CD8-positive, alpha-beta memory T cell (primary cell): ENCODE results near the gene SYT7. TPM values are rescaled to one million over a fixed set of nuclear protein-coding genes. Genes with fewer than 3 reads are reported as not detected.

Experiments used
- CTCF ChIA-PET: fragments of 350-600 bp; sonication (Branson Sonifier 250); formaldehyde crosslinking; loops from one replicate; lab custom pipeline; 2021; ENCODE audit warnings: antibody characterized with exemption; lab: Charles Lee
- POLR2A ChIA-PET: fragments of 350-600 bp; sonication (Branson Sonifier 250); formaldehyde crosslinking; loops from one replicate; lab custom pipeline; 2021; ENCODE audit warnings: antibody characterized with exemption; lab: Charles Lee
- DNase-seq, 5 donors: peaks; one replicate each; pipeline versions ENCODE4 v3.0.0 to v3.0.0-alpha.2; 2020 to 2022; ENCODE audit warnings: mixed read lengths in 1 of 5
- H3K27ac ChIP-seq: one replicate; pipeline ENCODE4 v1.7.0; 2013; ENCODE audit warnings: low read depth, mild to moderate bottlenecking, low read length, moderate library complexity
- H3K27me3 ChIP-seq: 2 replicates; pipeline ENCODE4 v1.7.0; 2013; ENCODE audit warnings: low read length, mild to moderate bottlenecking; ENCODE audit not compliant: insufficient read depth, poor library complexity, severe bottlenecking
- H3K36me3 ChIP-seq: 2 replicates; pipeline ENCODE4 v1.7.0; 2013; ENCODE audit warnings: mild to moderate bottlenecking, low read length, moderate library complexity; ENCODE audit not compliant: insufficient read depth
- H3K4me1 ChIP-seq: 2 replicates; pipeline ENCODE4 v1.7.0; 2013; ENCODE audit warnings: mild to moderate bottlenecking, low read length, moderate library complexity; ENCODE audit not compliant: insufficient read depth
- H3K4me3 ChIP-seq: 2 replicates; pipeline ENCODE4 v1.7.0; 2013; ENCODE audit warnings: mild to moderate bottlenecking, low read length
- H3K9me3 ChIP-seq: 2 replicates; pipeline ENCODE4 v1.7.0; 2013; ENCODE audit warnings: mild to moderate bottlenecking, low read length
- H3K27ac Mint-ChIP-seq, 8 donors: one replicate each; pipeline ENCODE4 v1.8.0; 2020 to 2021; ENCODE audit warnings: mixed read lengths in 8 of 8, mild to moderate bottlenecking in 6 of 8, inconsistent platforms in 3 of 8, moderate library complexity in 3 of 8
- H3K27me3 Mint-ChIP-seq, 2 donors: one replicate each; pipeline ENCODE4 v1.8.0; 2020 to 2021; ENCODE audit warnings: mixed read lengths in 2 of 2, mild to moderate bottlenecking in 1 of 2, moderate library complexity in 1 of 2
- H3K36me3 Mint-ChIP-seq, 3 donors: one replicate each; pipeline ENCODE4 v1.8.0; 2020 to 2021; ENCODE audit warnings: mixed read lengths in 3 of 3, inconsistent platforms in 1 of 3, mild to moderate bottlenecking in 1 of 3
- H3K4me1 Mint-ChIP-seq, 3 donors: one replicate each; pipeline ENCODE4 v1.8.0; 2020 to 2021; ENCODE audit warnings: mixed read lengths in 3 of 3, inconsistent platforms in 1 of 3, mild to moderate bottlenecking in 1 of 3
- H3K4me3 Mint-ChIP-seq, 7 donors: one replicate each; pipeline ENCODE4 v1.8.0; 2020 to 2021; ENCODE audit warnings: mixed read lengths in 7 of 7, mild to moderate bottlenecking in 6 of 7, moderate library complexity in 4 of 7, inconsistent platforms in 2 of 7
- H3K9me3 Mint-ChIP-seq, 5 donors: one replicate each; pipeline ENCODE4 v1.8.0; 2020 to 2022; ENCODE audit warnings: mixed read lengths in 5 of 5, mild to moderate bottlenecking in 3 of 5, moderate library complexity in 2 of 5, inconsistent platforms in 1 of 5
- polyA plus RNA-seq: library from polyadenylated mRNA; unstranded; fragments of 300-500 nt; fragmentation: Illumina TruSeq; gene quantifications from one replicate; pipeline ENCODE4 v1.2.3, GENCODE V29; 2021
- total RNA-seq, 2 experiments: library from RNA; stranded (reverse); gene quantifications; one replicate each; pipeline ENCODE4 v1.2.3, GENCODE V29; 2021

The SYT7 gene
- total and polyA plus RNA-seq, 3 experiments from 2014 or later, result not detected

DNA sequence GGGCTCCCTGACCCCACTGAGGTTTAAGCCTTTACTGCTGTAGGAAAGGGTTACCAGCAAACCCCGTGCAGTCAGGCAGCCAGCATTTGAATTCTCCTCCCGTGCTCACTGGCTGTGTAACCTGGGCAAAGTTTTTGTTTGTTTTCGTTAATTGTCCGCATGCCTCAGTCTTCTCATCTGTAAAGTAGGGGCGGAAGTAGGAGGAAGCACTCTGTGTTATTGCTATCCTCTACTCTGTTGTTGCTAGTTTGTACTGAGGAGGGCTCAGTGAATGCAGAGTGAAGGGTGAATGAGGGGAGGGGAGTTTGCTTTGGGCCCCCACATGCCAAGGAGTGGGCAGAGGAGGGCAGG, 14.0 kb upstream of the SYT7 start:
- H3K4me1 ChIP-seq, result no peaks in the 10 kb centered on the region
- no peak overlapping the region for H3K4me3 ChIP-seq
- Mint-ChIP-seq H3K36me3 (no peaks in the 10 kb centered on the region), H3K27me3 (peaks cover 15 to 70% of the 10 kb centered on the region in 2 donors), H3K9me3 (no peaks in the 10 kb centered on the region), H3K27ac (no peak overlapping the region), H3K4me1 (peaks cover 0 to under 1% (median under 1%) of the 10 kb centered on the region in 3 donors), H3K4me3 (no peak overlapping the region)
- POLR2A ChIA-PET, result no interaction called here
- CTCF ChIA-PET, result no interaction called here
- no peak overlapping the region for H3K27ac ChIP-seq
- no peak for DNase-seq
- H3K36me3 ChIP-seq, result no peaks in the 10 kb centered on the region
- peaks cover 6% of the 10 kb centered on the region for H3K27me3 ChIP-seq
- H3K9me3 ChIP-seq, result no peaks in the 10 kb centered on the region

DNA sequence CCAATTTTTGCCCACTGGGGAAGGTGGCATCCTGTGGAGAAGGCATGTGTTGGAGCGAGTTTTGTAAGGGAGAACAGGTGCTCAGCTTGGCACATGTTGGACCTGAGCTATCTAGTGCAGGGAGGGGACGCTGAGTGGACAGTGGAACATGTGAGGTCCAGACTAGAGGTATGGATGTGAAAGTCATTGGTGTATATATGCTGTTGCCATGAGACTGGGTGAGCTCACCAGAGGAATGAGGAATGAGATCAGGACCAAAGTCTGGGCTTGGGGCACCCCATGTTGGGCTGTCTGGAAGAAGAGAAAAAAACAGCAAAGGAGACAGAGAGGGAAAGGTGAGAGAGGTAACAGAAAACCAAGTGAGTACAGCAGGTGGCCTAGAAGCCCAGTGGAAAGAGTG, 12.3 kb upstream of the SYT7 start:
- Histone ChIP-seq H3K27me3 (peaks cover 7% of the 10 kb centered on the region), H3K27ac (no peak overlapping the region), H3K4me3 (no peak overlapping the region), H3K36me3 (no peaks in the 10 kb centered on the region), H3K4me1 (peaks cover 7% of the 10 kb centered on the region), H3K9me3 (no peaks in the 10 kb centered on the region)
- no peaks in the 10 kb centered on the region for H3K36me3 Mint-ChIP-seq
- ChIA-PET POLR2A (no interaction called here), CTCF (no interaction called here)
- H3K27me3 Mint-ChIP-seq, result peaks cover 24 to 68% of the 10 kb centered on the region in 2 donors
- no peak overlapping the region for H3K4me3 Mint-ChIP-seq
- H3K27ac Mint-ChIP-seq, result no peak overlapping the region
- DNase-seq, result no peak
- H3K9me3 Mint-ChIP-seq, result no peaks in the 10 kb centered on the region
- peaks cover 10 to 15% (median 13%) of the 10 kb centered on the region in 3 donors for H3K4me1 Mint-ChIP-seq

DNA sequence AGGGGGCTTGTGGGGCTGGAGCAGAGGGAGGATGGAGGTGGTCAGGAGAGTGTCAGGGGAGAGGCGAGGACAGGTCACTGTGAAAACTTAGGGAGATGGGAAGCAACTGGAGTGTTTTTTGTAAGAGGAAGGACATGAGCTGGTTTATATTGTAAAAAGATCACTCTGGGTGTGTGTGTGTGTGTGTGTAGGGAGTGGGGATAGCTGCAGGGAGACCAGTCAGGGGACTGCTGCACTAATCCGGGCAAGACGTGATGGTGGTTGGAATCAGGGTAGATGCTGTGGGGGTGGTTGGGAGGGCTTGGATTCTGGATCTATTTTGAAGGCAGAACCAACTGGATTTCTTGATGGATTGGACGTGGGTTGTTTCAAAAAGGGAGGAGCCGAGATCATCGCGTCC, 11.3 kb upstream of the SYT7 start:
- DNase-seq, result no peak
- ChIA-PET POLR2A (no interaction called here), CTCF (no interaction called here)
- Mint-ChIP-seq H3K4me3 (no peak overlapping the region), H3K4me1 (peaks cover 13 to 18% (median 15%) of the 10 kb centered on the region in 3 donors), H3K36me3 (no peaks in the 10 kb centered on the region), H3K9me3 (no peaks in the 10 kb centered on the region), H3K27me3 (peaks cover 25 to 62% of the 10 kb centered on the region in 2 donors), H3K27ac (no peak overlapping the region)
- peaks cover 12% of the 10 kb centered on the region for H3K4me1 ChIP-seq
- no peak overlapping the region for H3K27ac ChIP-seq
- H3K4me3 ChIP-seq, result no peak overlapping the region
- no peaks in the 10 kb centered on the region for H3K36me3 ChIP-seq
- no peaks in the 10 kb centered on the region for H3K9me3 ChIP-seq
- peaks cover 11% of the 10 kb centered on the region for H3K27me3 ChIP-seq

DNA sequence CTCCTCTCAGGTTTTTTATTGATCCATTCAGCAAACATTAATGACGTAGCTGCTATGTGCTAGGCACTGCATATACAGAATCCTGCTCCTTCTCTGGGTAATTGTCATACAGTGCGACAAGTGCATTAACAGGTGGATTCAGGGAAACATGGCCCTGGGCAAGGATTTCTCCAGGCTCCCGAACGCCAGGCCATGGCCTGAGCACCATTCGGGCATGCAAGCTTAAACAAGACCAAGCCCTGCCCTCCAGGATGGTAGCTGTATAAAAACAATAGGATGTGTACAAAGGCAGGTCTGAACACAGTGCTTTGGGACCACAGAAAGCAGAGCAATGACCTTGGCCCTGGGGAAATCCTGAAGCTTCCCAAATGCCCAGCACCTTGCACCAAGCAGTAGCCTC, 9.1 kb upstream of the SYT7 start:
- Histone ChIP-seq H3K4me3 (no peak overlapping the region), H3K9me3 (no peaks in the 10 kb centered on the region), H3K4me1 (peaks cover 12% of the 10 kb centered on the region), H3K36me3 (no peaks in the 10 kb centered on the region), H3K27ac (no peak overlapping the region), H3K27me3 (peaks cover 11% of the 10 kb centered on the region)
- CTCF ChIA-PET, result no interaction called here
- Mint-ChIP-seq H3K4me1 (peaks cover 13 to 18% (median 15%) of the 10 kb centered on the region in 3 donors), H3K27me3 (peaks cover 24 to 47% of the 10 kb centered on the region in 2 donors), H3K9me3 (no peaks in the 10 kb centered on the region), H3K36me3 (no peaks in the 10 kb centered on the region), H3K27ac (no peak overlapping the region), H3K4me3 (peak overlapping the region in 3 of 7 donors; percentile 60 to 78 (median 63))
- POLR2A ChIA-PET, result no interaction called here
- no peak for DNase-seq

DNA sequence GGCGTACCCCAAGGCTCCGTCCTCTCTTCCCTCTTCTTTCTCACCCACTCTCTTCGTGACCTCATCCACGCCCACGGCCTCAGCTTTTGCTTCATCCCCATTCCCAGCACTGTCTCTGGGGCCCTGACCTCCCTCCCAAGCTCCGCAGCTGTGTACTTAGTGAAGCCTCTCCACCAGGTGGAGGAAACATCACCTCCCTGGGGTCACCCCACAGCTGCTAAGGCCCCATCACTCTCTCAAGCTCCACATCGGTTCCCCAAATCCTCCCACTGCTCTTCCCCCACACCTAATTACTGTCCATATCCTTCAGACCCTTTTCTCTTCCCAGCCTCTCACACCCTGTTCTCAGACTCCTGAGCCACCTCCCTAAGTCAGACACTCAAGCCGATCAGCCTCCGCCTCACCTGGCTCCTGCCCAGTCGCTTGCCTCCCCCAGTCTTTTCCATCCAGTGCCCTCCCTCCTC, 7.9 kb upstream of the SYT7 start:
- Mint-ChIP-seq H3K4me3 (peak overlapping the region in 6 of 7 donors; percentile 46 to 83 (median 80)), H3K4me1 (peaks cover 13 to 18% (median 15%) of the 10 kb centered on the region in 3 donors), H3K27me3 (peaks cover 21 to 41% of the 10 kb centered on the region in 2 donors), H3K36me3 (no peaks in the 10 kb centered on the region), H3K27ac (no peak overlapping the region), H3K9me3 (no peaks in the 10 kb centered on the region)
- Histone ChIP-seq H3K9me3 (no peaks in the 10 kb centered on the region), H3K4me3 (peak overlapping the region; percentile 65), H3K36me3 (no peaks in the 10 kb centered on the region), H3K27me3 (peaks cover 11% of the 10 kb centered on the region), H3K27ac (no peak overlapping the region), H3K4me1 (peaks cover 12% of the 10 kb centered on the region)
- ChIA-PET CTCF (interaction anchor here (0.6 to 1.6 kb wide), 2 partner anchors 10 to 108 kb away, joined by 3 to 4 read pairs; a partner anchor contains a TSS), POLR2A (no interaction called here)
- DNase-seq, result no peak

DNA sequence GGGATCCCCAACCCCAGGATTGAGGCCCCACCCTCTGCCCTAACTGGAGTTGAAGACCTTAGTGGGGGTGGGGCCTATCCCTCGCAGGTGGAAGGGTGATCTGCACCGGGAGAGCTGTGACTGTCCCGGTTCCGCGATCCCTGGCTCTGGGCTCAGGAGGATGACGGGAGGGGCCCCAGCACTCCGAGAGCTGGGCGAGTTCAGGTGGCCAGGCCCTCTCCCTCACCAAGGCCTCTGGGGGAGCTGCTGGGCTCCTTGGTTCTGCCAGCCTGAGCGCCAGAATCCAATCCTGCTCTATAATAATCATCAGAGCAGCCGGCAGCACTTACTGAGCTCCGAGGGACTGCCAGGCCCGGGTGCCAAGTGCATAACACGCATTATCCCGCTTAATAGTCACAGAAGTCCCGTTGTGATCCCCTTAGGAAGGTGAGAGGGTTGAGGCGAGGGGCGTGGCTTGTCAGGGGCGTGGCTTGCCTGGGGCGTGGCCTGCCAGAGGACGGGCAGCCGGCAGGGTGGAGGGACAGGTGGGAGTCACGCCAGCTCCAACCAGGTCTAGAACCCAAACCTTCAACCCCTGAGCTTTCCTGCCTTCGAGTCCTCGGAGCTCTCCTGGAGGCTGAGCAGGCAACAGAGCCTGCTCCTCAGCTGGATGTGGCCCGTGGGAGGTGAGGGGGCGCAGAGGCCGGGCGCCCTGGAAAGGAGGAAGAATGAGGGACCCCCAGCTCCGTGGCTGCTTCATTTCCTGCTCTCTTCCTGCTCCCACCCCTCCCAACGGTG, 7.3 kb upstream of the SYT7 start:
- Mint-ChIP-seq H3K4me1 (peaks cover 13 to 18% (median 15%) of the 10 kb centered on the region in 3 donors), H3K27ac (peak overlapping the region in 1 of 8 donors; percentile 60), H3K4me3 (peak overlapping the region; percentile 72 to 87 (median 81)), H3K27me3 (peaks cover 21 to 44% of the 10 kb centered on the region in 2 donors), H3K9me3 (no peaks in the 10 kb centered on the region), H3K36me3 (no peaks in the 10 kb centered on the region)
- CTCF ChIA-PET, result interaction anchor here (1.6 kb wide), 1 partner anchor 11 kb away, joined by 3 read pairs; no protein-coding TSS in a partner anchor
- peak; percentile 47 to 76 (median 67) for DNase-seq
- no peaks in the 10 kb centered on the region for H3K9me3 ChIP-seq
- H3K4me1 ChIP-seq, result peaks cover 12% of the 10 kb centered on the region
- H3K36me3 ChIP-seq, result no peaks in the 10 kb centered on the region
- H3K27me3 ChIP-seq, result peaks cover 11% of the 10 kb centered on the region
- POLR2A ChIA-PET, result no interaction called here
- peak overlapping the region; percentile 65 for H3K4me3 ChIP-seq
- H3K27ac ChIP-seq, result no peak overlapping the region

DNA sequence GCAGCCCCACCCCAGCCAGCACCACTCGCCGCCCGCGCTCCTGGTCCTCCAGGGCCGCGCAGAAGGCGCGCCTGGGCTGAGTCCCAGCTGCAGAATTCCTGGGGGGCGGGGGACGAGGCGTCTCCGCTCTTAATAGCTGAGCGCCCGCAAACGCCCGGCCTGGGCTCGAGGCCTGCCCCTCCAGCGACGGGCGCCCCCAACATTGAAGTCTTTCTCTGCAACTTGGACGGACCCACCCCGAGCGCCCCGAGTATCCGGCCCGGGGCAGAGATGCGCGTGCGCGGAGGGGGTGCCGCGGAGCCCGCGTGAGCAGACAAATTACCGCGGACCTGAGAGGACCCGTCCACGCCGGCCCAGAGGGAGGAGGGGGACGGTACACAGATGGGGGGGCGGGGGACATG, 6.7 kb upstream of the SYT7 start:
- H3K27me3 Mint-ChIP-seq, result peaks cover 26 to 44% of the 10 kb centered on the region in 2 donors
- H3K4me3 ChIP-seq, result peak overlapping the region; percentile 65

DNA sequence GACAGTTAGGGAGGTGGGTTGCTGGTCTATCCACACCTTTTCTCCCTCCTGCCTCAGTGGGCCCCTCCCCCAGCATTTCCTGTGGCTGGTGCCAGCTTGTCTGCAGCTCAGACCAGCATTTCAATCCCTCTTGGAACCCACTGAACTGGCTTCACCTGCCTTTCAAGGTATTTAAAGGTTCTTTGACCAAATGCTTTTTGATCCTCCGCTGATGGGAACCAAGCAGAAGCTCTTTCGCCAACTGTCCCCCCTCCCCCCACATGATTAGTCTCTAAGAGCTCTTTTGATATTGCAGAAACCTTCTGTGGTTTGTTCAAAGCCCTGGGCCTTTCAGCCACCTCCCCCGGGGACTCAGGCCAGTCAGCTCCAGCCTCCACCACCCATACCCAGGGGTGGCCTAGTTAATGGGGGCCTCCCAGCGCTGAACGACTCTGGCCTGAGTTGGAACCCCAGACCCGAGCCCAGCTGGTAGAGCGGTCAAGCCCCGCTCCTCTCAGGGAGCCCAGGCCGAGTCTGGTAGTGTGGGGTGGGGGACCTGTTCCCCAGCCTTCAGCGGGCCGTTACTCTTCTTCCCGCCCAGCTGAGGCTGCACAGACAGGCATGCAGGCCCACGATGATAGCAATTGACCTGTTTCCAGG, 6.0 kb upstream of the SYT7 start:
- H3K9me3 Mint-ChIP-seq, result no peaks in the 10 kb centered on the region

More for the DNA sequence above, 6.7 kb upstream of the SYT7 start:
- Mint-ChIP-seq H3K36me3 (no peaks in the 10 kb centered on the region), H3K9me3 (no peaks in the 10 kb centered on the region), H3K27ac (no peak overlapping the region), H3K4me3 (peak overlapping the region; percentile 72 to 87 (median 81)), H3K4me1 (peaks cover 13 to 18% (median 15%) of the 10 kb centered on the region in 3 donors)
- no peak overlapping the region for H3K27ac ChIP-seq
- CTCF ChIA-PET, result no interaction called here
- peaks cover 12% of the 10 kb centered on the region for H3K4me1 ChIP-seq
- H3K27me3 ChIP-seq, result peaks cover 11% of the 10 kb centered on the region
- peak in 4 of 5 donors; percentile 20 to 66 (median 34) for DNase-seq
- POLR2A ChIA-PET, result no interaction called here
- H3K36me3 ChIP-seq, result no peaks in the 10 kb centered on the region
- no peaks in the 10 kb centered on the region for H3K9me3 ChIP-seq

More for the DNA sequence above, 6.0 kb upstream of the SYT7 start:
- H3K27me3 ChIP-seq, result peaks cover 15% of the 10 kb centered on the region
- ChIA-PET CTCF (no interaction called here), POLR2A (no interaction called here)
- peaks cover 29 to 51% of the 10 kb centered on the region in 2 donors for H3K27me3 Mint-ChIP-seq
- H3K9me3 ChIP-seq, result no peaks in the 10 kb centered on the region
- no peaks in the 10 kb centered on the region for H3K36me3 Mint-ChIP-seq
- no peak for DNase-seq
- H3K4me3 Mint-ChIP-seq, result peak overlapping the region in 3 of 7 donors; percentile 37 to 48 (median 44)
- peaks cover 14 to 24% (median 18%) of the 10 kb centered on the region in 3 donors for H3K4me1 Mint-ChIP-seq
- H3K27ac Mint-ChIP-seq, result no peak overlapping the region
- peaks cover 12% of the 10 kb centered on the region for H3K4me1 ChIP-seq
- no peak overlapping the region for H3K4me3 ChIP-seq
- no peaks in the 10 kb centered on the region for H3K36me3 ChIP-seq
- H3K27ac ChIP-seq, result no peak overlapping the region
